CD4-positive, alpha-beta T cell treated with Interleukin-6 at 100 ng/mL for 8 hours (primary cell): ENCODE measurements around the gene ITPRID1.
"Not testable (repeated sequence)": the region's sequence is repeated elsewhere in the genome, so short reads cannot be mapped to it uniquely, and the experiment has no call there.

Experiments
- DNase-seq: peaks from one replicate; pipeline ENCODE4 v3.0.0-alpha.2; 2020; ENCODE audit warnings: mixed read lengths, low spot score

ITPRID1 gene

DNA sequence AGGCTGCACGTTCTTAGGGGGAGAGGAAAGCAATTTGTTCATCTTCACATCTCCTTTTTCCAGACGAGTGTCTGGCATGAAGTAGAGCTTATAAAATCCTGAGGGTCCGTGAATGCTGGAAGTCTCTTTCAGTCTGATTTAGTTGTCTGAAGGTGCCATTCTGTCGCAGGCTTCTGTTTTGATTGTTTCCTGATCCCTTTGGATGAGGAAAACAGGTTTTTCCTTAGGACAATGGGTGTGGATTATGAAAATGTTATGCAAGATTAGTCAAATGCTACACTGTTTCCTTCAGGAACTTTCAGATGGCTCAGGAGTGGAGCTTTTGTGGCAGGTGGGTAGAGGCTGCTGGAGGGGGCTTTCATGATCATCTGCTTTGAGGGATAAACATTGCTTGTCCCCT, at the start of gene ITPRID1:
Gene ITPRID1, plus strand, starts transcription at position 301 of the 400 bp plus-strand sequence. CDS start 38,935 bp downstream, outside the sequence.
- no peak for DNase-seq

DNA sequence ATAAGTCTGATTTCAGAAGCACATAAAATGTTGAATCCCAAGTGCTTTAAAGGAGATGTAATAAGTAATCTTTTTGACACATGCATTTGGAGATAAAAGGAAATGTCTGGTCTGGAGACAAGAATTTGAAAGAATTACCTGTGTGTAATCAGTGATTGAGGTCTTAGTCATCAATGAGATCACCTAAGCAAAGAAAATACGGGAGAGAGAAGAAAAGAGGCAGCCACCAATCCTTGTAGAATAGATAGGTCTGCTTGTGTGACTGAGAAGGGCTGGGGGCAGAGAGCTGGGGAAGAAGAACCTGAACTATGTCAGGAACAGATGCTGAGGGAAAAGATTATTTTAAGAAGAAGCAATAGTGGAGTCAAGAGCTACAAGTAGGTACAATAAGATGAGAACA, 49.3 kb upstream of the ITPRID1 start:
- no peak for DNase-seq

DNA sequence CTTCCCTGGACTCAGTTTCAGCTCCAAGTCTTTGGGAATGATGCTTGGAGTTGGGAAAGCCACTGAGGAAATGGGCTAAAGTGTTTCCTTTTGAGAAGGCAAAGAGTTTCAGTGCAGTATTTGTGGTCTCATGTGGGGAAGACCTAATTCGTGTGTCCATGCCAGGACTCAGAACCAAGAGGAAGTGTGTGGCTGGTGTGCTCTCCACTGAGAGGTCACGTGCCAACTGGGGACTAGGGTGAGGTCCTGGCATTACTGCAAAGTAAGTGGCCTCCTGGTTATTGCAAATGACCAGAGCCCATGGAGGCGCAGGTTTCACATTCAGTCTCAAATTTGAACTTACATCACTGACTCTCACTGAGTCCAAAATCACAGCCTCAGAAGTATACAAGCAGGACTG, 48.6 kb upstream of the ITPRID1 start:
- no peak for DNase-seq

DNA sequence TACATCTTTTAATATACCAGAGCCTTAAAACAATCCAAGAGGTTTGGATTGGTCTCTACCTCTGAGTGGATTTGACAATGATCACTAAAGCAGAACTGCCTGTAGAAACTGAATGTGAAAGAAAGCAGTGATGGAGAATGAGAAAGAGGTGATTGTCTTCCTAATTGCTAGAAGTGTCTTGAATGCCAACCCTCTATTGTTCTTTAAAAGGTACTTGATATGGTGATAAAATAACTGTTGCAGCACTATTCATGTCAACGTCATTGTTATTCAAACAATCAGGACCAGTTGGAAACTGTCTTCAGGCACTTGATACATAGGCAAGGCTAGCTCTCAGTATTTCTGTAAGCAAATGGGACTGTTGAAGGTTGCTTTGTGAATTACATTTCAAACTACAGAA, 47.9 kb upstream of the ITPRID1 start:
- no peak for DNase-seq

DNA sequence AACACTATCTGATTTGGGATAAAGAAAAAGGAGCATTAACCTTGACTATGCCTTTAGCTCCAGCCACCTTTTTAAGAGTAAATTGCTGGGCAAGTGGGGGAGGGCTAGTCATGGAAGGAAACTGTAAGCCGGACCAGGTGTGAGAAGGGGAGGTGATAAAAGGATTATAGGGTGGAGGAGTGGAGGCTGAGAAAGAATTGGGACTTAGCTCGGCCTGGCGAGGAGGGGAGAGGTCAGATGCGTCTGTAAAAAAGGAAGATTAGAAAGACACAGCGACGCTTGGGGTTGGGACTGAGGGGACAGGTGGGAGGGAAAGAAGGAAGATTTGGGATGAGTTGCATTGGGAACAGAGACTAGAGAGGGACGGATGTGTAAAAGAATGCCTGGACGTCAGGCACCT, 43.0 kb upstream of the ITPRID1 start:
- DNase-seq: not testable (repeated sequence)

DNA sequence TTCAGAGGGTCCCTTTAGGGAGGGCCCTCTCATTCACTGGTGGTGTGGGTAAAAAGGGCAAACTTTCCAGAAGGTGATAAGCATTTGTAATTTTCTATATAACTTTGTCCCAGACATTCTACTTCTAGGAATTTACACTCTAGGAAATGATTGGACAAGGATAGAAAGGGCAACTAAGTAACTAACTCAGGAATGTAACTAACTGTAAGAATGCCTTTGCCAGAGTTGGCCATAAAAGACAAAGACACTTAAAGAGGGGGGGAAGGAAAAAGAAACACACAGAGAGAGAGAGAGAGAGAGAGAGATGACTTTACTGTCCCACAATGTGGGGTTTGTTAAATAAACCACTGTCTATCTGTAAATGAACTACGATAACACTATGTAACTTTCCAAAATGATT, 38.5 kb upstream of the ITPRID1 start:
- no peak for DNase-seq

DNA sequence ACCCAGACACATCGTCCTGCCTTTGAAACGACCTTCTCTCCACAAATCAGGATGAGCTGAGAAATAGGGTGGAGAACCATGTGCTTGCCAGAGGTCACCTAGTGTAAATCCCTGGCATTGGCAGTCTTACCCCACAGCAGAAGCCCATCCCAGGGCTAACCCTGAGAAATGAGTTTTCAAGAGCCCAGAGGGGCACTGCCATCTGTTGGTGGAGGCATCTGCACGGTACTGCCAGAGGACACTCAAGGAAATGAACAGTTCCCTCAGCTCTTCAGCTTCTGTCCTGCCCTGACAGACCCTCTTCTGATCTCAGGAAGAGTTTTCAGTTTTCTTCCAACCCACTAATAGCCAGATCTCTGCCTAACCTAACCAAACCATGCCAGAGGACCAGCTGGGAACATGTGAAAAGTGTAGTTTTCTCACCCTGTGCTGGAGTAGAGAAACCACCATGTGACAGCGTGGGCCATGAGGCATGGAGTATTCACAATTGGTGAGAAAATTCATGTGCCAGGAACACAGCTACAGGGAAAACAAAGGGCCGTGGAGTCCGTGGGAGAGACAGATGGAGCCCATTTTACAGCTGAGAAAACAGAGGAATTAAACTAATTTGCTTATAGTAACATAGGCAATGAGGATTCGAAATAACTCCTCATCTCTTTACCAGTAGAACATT, 37.7 kb upstream of the ITPRID1 start:
- DNase-seq: no peak

DNA sequence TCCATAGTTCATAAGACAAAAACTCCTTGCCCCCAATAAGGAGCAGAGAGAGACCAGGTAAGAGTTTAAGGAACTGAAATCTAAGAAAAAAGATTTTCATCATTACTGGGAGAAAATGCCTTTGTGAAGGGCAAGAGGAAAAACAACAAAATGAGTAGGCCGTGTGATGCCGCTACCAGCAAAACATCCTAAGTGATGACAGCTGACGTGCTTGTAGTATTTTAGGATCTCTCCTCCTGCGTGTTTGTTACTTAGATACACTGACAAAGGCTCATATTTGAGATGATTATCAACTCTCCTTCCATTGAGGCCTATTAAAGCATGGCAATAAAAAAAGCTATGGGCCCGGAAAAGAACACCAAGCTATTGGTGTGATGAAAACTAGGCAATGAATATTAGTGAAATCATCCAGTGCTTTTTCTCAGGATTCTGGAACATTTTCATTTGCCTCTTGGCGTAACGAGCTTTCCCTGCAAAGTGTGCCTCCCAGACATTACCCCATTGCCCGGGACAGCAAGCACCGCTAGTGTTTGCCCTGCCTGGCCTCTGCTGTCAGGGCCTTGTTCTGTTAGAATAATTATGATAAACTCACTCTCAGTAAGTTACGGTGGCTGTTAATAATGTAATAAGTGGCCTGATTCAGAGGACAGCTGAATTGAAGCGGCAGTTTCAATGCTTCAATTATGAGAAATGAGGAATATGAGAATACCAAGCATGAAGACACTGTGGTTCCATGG, 36.8 kb upstream of the ITPRID1 start:
- DNase-seq: no peak

DNA sequence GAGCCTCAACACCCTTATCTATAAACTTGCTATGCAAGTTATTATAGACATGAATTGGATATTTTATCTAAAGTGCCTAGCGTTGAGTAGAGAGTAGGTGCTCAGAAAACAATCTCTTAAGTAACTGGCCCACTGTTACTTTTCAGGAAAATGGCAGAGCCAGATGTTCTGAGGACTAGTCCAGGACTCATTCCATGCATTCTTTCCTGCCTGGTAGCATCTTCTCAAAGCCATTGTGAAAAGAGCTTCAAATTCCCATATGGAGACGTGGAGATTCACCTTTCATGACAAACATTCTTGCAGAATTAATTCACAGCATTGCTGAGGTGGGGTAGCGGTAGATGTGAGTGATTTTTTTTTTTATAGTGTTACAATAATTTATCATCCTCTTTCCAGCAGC, 35.9 kb upstream of the ITPRID1 start:
- DNase-seq: no peak

DNA sequence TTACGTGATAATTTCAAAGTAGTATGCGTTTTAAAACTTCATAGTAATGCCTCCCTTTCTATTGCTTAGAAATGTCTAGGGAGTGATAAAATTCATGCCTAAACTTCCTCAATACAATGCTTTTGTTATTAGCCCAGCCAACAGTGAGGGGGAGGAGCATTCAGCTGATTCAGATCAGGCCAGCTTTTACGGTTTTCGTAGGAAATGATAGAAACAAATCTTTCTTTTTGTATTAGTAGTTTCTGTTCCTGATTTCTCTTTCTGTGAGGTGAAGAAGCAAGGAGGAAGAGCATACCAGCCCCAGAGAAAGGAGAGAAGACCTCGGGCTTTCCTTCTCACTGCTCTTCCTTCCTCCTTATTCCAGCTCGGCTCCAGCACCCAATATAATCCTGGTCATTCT, 35.2 kb upstream of the ITPRID1 start:
- no peak for DNase-seq

DNA sequence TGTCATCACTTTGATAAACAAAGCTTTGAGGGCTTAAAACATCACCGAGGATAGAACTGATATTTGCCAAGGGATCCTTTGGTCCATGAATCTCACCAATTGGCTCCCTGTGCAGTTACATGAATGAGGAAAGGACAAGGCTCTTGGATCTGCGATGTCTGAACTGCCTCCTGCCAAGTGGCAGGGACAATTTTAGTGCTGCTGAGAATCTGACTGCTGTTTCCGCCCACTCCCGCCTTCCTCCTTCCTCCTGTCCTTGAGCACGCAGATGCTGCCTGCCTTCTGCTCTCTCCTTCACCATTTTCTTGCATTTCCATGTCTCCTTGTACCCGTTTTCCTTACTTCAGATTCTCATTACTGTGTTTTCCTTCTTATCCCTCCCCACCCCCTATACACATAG, 26.8 kb upstream of the ITPRID1 start:
- no peak for DNase-seq

DNA sequence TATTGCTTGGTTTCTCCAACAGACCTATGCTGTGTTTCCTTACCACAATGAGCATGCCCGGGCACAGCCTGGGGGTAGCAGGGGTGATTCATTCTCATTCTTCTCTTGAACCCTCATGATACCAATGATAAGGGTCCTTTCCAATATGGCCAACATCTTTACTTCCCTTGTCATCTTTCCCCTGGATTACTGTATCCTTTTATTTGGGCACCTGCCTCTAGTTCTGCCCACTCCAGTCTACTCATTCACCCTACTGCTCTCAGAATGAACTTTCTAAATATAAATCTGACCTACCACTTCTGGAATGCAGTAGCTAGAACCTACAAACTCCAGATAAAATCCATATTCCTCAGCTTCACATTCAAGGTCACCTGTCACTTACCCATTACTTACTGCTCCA, 26.4 kb upstream of the ITPRID1 start:
- no peak for DNase-seq

DNA sequence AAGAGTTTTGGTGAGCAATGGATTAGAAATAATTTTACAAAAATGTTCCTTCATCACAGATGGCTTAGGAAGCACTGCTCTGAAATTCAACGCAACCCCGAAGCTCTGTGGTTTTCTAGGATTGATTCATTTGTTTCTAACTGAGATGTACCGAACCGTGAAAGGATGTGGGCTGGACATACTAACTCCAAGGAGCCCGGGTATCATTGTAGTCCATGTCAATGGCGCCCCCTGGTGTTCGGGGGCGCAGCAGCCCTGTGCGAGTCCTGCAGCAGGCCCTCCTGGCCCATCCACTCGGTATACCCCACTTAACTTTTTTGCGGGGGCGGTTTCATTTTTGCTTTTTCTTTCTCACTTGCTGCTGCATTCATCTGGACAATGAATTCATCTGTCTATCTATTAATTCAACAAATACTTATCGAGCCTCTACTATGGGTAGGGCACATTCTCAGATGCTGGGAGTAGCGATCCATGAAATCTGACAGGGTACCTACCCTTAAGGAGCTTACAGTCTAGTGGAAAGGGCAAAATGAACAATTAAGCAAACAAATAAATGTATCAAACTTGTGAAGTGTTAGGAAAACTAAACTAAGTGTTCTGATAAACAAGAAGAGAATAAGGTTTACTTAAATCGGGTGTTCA, 25.2 kb upstream of the ITPRID1 start:
- no peak for DNase-seq

DNA sequence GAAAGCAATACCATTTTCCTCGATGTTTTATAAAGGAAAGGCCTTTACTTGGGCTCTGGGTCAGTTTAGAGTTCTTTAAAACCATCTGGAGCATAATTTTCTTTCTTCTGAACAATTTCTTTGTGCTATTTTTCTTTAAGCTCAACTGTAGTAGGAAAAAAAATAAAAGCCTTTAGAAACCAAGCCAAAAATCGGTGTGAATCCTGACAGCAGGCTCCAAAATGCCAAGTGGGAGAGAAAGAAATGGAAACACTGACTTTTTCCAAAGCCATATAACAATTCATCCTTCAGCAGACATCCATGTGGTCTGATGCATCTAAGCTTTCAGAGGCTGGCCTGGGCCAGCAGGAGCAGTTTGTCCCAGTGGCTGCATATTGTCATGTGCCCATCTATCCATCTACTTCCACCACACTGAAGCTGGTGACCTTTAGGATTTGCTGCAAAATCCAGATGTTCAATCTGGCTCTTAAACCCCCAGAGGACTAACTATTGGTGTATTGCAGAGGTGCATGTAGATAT, 23.0 kb upstream of the ITPRID1 start:
- DNase-seq: no peak

DNA sequence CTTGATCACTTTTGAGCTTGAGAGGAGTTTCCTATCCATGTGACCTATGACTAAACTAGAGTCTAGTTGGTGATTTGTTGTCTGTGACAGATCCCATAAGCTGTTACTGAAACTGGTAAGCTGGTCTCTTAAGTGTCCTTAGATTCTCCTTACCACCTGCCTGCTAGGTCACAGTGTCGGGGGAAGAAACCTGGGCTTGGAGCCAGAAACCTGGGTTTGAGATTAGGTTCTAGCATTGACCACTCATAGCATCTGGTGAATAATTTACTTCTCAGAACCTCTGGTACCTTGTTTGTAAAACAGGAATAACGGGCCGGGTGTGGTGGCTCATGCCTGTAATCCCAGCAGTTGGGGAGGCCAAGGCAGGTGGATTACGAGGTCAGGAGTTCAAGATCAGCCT, 21.8 kb upstream of the ITPRID1 start:
- DNase-seq: no peak

DNA sequence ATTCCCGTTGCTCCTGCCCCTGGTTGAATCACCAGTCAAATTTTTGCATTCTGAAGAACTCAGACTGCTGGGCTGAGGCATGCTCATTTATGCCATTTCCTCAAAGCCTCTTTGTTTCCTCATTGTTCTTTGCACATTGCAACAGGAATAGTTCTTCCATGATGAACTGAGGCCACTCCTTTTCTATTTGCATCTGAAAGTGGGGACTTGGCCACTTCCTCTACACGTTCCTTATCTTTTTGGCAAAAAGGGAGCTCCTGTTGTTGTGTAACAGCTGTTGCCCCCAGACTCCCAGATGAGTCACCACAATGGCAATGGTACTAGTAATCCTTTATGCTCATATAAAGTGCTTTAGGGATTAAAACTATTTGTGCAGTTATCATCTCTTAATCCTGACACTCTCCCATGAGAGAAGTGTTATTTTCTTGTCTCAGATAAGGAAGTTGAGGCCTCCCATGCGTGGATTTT, 20.1 kb upstream of the ITPRID1 start:
- DNase-seq: no peak

DNA sequence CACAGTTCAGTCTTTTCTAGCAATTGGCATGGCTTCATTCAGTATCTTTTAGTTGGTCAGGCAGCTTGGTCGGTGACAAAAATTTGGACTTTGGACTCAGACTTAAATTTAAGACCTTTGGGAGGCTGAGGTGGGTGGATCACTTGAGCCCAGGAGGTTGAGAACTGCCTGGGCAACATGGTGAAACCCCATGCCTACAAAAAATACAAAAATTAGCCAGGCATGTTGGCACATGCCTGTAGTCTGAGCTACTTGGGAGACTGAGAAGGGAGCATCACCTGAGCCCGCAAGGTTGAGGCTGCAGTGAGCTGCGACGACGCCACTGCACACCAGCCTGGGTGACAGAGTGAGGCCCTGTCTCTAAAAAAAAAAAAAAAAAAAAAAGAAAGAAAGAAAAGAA, 19.5 kb upstream of the ITPRID1 start:
- DNase-seq: no peak

DNA sequence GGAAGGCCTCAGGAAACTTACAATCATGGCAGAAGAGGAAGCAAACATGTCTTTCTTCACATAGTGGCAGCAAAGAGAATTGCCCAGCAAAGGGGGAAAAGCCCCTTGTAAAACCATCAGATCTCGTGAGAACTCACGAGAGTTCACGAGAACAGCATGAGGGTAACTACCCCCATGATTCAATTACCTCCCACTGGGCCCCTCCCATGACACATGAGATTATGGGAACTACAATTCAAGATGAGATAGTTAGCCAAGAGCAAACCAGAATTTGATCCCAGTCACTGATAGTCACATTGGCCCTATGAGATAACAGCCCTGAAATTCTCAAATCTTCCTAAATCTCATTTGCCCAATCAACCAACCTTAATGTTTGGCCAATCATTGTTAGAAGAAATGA, 18.2 kb upstream of the ITPRID1 start:
- no peak for DNase-seq

DNA sequence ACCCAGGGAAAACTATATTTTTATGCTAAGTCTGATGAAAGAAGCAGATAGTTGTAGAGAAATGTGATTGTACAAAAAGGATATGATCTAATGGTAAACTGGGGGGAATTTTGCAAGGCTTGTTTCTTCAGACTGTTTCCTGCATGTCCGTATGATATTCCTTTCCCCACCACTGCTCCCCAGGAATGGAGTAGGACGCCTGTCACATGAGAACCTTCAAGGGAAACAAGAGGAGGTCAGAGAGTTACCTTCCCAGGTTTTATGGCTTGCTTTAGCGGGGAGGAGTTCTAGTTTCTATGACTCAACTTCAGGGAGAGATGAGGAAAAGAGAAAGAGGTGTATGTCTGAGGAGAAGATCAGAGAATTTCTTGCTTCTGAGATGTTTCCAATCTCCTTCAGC, 16.4 kb upstream of the ITPRID1 start:
- DNase-seq: no peak

DNA sequence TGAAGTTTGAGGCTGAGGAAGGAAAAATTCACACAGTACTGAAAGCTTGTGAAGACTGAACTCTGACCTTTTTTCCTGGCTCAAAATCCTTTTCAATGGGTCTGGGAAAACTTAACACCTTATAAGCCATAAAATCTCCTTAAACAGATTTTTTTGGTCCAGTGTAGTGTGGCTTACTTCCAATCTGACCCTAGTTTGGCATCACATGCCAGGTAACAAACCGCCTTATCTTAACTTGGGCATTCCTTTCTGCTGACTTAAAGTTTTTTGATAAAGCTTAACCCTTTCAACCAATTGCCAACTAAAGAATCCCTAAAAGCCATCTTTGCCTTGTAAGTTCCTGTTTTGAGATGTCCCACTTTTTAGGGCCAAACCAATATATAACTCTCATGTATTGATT, 13.2 kb upstream of the ITPRID1 start:
- DNase-seq: no peak

DNA sequence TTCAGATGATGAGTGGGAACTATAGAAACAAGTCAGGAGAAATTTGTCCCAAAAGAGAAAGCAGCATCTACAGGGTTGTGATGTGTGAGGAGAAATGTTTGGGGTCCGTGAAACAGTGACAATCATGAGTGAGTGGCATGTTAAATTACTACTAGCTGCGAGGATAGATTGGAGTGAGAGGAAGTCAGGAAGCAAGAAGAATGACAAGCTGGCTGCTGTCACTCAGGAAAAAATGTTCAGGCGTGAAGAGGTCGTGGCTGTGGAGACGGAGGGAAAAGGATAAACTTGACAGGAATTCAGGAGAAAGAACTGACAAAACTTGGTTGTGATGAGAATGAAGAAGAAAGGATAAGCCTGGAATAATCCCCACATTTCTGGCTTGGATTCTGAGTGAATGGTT, 5.1 kb upstream of the ITPRID1 start:
- no peak for DNase-seq

DNA sequence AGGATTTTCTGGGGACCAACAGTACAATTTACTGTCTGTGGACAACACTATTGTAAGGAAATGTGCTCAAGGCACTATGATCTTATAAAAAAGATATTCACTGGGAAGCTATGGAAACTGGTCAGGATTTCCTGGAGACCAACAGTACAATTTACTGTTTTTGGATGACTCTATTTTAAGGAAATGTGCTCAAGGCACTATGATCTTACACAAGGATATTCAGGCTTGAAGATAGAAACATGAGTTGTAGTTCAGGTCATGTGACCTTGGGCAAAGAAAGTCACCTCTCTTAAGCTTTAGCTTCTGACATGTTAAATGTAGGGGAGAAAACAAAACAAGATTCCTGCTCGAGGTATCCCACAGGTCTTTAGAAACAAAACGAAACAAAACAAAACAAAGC, 1.7 kb upstream of the ITPRID1 start:
- DNase-seq: no peak
